C4-2B (cell line): ENCODE results near the gene GOLPH3.

Source experiments
- CTCF ChIP-seq: fragments of 450-650 bp; conservative IDR thresholded peaks from 2 replicates; pipeline ENCODE4 v1.5.1; 2017; ENCODE audit warnings: mild to moderate bottlenecking
- ZFX ChIP-seq: fragments of 450-650 bp; IDR thresholded peaks from 2 replicates; pipeline ENCODE4 v1.6.1; 2017

- TF ChIP-seq CTCF = no peak
- no peak for TF ChIP-seq ZFX
Observed at GRCh38 chr5:32127711-32128110, 46.4 kb downstream of the GOLPH3 start.
